ENCODE measurements around the gene UTF1.
"Not testable (repeated sequence)": the region's sequence is repeated elsewhere in the genome, so short reads cannot be mapped to it uniquely, and the experiment has no call there.

UTF1 gene

GRCh38 chr10:133260895-133261725, 31.1 kb downstream of the UTF1 start:
- peak in 22 of 56 donors; percentile 16 to 65 (median 37) for DNase-seq

GRCh38 chr10:133261726-133262325, 31.8 kb downstream of the UTF1 start:
- DNase-seq: peak; percentile 8 to 95 (median 72)

DNA sequence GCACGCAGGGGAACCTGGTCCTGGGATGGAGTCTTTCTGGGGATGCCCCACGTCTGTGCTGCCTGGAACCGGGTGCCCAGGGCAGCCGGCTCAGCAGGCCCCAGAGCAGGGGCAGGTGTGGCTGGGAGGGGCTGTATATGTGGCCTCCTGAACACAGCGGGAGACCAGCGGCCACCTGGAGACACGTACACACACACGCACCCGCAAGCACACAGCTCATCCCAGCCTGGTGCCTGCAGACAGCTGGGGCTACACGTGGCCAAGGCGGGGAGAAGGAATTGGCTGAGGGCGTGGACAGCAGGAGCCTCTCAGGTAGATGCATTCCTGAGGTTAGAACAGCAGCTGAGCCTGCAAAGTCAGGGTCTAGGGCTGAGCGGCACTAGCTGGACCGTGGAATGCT, 32.7 kb downstream of the UTF1 start:
- DNase-seq: no peak

DNA sequence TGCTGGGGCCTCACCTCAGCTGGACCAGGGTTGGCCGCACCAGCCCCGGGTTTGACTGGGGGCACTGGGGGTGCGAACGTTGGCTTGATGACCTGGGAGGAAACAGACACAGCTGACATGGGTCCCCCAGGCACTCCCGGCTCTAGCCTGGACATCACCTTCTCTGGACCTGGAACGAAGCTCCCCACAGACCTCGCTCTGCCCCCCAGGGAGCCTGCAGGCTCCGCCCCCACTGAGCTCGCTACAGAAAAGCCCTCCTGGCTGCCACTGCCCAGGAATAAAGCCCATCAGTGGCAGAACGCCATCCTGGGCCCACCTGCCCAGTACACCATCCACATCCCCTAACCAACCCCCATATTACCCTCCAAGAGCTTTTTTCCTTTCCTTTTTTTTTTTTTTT, 33.7 kb downstream of the UTF1 start:
- DNase-seq: no peak

DNA sequence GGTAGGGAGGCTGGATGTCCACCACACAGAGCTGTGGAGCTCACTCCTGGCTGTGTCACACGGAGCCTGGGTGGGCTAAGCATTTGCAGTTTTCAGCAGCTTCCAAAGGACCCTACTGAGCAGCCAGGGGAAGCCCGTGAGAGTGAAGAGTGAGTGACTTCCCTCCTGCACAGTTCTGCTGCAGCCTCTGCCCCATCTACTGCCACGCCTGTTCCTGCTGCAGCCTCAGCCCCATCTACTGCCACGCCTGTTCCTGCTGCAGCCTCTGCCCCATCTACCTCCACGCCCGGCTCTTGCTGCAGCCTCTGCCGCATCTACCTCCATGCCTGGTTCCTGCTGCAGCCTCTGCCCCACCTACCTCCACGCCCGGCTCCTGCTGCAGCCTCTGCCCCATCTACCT, 34.4 kb downstream of the UTF1 start:
- DNase-seq: no peak

DNA sequence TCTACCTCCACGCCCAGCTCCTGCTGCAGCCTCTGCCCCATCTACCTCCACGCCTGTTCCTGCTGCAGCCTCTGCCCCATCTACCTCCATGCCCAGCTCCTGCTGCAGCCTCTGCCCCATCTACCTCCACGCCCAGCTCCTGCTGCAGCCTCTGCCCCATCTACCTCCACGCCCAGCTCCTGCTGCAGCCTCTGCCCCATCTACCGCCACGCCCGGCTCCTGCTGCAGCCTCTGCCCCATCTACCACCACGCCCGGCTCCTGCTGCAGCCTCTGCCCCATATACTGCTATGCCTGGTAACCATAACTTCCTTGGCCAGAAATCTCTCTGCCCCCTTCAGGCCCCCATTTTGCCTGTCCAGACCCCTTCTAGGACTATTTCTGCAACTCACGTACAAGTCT, 35.0 kb downstream of the UTF1 start:
- DNase-seq: not testable (repeated sequence)

- no peak for DNase-seq
These were observed 36.2 kb downstream of the UTF1 start for GRCh38 chr10:133266056-133266795.

DNA sequence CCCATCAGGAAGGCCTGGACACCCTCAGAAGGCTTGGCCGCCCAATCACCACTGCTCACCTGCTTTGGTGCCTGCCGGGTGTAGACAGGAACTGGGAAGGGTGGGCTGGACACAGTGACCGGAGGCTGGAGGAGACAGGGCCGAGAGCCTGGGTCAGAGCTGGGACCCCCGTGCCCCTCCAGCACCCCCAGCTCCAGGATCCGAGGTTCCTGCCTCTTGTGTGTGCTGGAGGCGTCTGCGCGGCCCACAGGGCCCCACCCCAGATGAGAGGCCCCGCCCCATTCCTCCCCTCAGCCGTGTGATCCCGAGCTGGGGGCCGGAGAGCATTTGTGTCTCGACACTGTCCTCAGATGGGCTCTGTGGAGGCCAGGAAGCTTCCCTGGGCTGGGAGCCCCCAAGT, 37.3 kb downstream of the UTF1 start:
- no peak for DNase-seq

DNA sequence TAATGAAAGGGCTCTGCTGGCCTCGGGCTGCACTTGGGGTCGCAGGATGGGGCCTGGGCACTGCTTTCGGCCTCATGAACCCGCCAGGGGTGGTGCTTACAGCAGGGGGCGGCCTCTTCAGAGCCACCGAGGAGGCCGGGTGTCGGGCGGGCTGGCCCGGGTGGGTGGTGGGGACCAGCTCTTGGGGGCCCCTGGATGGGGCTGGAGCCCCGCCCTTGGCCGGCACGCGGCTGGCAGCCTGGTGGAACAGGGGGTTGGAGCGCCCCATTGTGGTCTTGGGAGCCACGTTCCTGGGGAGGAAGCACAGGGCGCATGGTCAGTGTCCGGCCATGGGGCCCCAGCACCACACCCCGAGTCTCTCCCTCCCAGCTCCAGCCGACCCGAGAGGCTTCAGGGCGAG, 37.8 kb downstream of the UTF1 start:
- DNase-seq: no peak

DNA sequence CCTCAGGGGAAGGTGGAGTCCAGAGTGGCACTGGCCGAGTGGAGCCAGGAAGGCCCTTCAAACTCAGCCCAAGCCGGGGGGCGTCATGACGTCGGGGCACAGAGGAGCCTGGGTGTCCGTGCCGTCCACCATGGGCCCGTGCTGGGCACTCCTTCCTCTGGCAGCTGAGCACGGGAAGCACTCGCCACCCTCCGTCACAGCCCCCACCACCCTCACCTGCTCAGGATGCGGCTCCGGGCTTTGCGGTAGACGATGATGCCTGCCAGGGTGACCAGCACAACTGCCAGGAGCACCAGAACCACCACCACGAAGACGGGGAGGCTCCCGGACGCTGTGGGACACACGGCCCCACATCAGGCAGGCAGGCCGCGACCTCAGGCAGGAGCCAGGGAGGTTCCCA, 38.5 kb downstream of the UTF1 start:
- no peak for DNase-seq

- DNase-seq: no peak
These were observed 39.4 kb downstream of the UTF1 start for GRCh38 chr10:133269367-133269766.

DNA sequence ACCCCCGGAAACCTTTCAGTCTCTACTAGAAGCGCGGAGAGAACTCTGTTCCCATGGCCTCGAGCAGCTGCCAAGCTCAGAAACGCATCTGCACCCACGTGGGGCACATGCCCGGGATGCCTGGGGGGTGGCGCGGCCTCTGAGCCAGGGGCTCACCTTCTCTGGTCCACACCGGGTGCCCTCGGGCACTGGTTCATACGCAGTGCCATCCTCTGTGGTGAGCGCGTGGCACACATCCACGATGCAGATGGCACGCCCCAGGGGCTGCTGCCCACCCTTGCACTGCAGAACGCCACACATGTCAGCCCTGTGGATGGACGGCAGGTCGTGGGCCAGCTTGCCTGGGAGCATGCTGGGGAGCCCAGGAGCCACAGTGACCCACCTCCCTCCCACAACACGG, 40.2 kb downstream of the UTF1 start:
- no peak for DNase-seq

GRCh38 chr10:133270773-133271297, 40.8 kb downstream of the UTF1 start:
- DNase-seq: no peak

DNA sequence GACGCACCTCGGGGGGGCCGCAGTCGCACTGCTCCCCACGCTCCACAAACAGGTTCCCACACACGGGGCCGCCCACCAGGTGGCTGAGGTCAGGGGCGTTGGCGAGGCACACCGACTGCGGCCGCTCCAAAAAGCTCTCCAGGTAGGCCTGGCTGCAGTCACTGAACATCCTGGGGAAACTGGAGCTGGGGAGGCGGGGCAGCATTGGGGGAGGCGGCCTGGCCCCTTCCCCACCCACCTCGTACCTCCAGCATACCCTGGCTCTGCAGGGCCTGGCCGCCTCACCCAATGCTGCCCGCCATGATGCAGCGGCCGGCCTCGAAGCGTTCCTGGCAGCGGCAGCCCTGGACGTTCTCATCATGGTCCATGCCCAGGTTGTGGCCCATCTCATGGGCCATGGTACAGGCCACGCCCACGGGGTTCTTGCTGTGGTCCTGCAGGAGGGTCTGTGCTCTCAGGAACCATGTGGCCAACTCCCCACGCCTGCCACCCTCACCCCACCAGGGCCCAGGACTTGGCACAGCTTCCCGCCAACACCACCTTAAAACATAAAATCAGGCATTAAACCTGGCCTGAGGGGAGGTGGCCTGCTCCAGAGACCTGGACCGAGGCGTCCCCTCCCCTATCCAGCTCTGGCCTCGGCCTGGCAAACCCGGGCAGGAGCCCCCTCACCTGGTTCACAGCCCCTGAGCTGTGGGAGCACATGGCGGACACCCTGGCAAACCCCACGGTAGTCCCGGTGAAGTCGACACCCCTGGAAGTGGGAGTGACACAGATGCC, 41.7 kb downstream of the UTF1 start:
- no peak for DNase-seq

DNA sequence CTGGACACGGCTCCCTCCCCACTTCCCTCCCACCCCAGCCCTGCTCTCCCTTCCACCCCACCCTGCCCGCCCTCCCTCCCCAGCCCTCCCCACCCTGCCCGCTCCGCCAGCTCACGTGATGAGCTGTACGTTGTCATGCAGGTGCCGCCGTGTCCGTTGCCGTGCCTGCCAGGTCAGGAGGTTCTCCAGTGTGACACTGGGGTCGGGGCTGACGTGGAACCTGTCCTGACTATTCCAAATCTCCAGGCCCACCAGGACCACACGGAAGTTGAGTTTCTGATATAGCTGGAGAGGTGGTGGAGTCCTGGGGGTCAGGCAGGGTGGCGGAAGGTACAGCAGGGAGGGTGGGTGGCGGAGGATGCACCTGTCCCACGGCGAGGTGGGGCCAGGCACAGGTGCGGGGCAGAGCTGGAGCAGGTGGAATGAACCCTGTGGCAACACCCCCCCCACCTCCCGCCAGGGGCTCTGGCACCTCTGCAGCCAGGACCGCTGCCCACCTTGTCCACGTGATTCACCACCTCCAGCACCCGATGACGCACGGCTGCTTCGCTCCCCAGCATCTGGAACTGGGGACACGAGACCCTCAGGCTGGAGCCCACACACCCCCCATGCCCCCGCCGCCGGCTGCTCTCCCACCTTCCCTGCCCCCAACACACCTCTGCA, 42.4 kb downstream of the UTF1 start:
- no peak for DNase-seq

GRCh38 chr10:133272964-133273420, 43.0 kb downstream of the UTF1 start:
- no peak for DNase-seq

GRCh38 chr10:133273534-133274143, 43.6 kb downstream of the UTF1 start:
- DNase-seq: no peak

DNA sequence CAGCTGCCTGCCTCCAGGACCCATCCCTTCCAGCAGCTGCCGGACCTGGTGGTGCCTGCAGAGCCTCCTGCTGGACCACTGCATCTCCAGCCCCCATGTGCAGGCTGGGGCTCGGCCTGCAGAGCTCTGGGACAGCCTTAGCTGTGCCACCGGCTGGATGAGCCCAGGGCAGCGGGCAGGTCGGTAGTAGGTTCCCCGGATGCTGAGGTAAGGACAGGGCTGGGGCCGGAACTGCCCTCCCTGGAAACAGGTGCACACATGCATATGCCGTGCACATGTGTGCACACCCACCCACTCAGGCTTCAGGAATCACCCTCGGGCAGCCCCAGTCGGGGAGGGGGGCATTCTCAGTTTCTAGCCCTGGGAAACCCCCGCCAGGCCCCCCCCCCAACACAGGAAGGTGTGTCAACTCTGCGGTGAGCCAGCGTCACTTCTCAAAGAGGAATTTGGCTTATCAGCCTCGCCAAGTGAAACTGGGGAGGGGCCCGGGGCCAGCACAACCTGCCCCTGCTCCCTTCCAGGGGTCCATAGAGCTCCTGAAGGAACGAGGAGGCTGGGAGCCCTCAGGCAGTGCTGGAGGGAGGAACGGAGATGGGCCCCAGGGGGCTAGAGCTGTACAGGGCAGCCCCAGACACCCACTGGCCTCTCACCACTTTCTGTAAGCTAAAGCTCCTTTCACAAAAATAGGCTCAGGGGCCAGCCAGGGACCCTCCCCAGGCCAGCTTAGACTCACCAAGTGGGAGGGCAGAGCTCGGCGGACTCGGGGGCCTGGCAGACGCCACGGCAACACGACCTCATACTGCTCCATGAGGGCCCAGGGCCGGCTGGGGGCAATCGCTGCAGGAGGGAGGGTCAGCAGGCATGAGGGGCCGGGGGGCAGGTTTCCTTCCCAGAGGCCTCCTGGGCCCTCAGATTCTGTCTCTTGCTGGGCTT, 45.0 kb downstream of the UTF1 start:
- DNase-seq: no peak

- no peak for DNase-seq
These were observed 45.7 kb downstream of the UTF1 start for GRCh38 chr10:133275684-133276092.

Measured in amygdala (tissue), 56 donors.